Measurements from ENCODE around the gene UPK1A.

DNA sequence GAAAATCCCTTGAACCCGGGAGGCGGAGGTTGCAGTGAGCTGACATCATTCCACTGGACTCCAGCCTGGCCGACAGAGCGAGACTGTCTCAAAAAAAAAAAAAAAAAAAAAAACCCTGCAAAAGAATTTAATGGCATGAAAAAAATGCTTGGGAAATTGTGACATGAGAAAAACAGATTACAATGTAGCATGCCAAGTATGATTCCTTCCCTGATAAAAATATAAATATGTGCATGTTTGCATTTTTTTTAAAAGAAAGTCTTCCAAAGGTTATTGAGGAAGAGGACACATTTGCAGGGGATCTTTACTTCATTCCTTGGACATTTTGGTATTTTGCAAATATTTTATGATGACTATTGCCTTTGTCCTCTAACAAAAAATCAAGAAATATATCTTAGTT, 23.5 kb downstream of the UPK1A start:
- TF ChIP-seq POLR2A (IDR thresholded peaks at IDR 0.05) = no peak
- TF ChIP-seq, protein P1, sequence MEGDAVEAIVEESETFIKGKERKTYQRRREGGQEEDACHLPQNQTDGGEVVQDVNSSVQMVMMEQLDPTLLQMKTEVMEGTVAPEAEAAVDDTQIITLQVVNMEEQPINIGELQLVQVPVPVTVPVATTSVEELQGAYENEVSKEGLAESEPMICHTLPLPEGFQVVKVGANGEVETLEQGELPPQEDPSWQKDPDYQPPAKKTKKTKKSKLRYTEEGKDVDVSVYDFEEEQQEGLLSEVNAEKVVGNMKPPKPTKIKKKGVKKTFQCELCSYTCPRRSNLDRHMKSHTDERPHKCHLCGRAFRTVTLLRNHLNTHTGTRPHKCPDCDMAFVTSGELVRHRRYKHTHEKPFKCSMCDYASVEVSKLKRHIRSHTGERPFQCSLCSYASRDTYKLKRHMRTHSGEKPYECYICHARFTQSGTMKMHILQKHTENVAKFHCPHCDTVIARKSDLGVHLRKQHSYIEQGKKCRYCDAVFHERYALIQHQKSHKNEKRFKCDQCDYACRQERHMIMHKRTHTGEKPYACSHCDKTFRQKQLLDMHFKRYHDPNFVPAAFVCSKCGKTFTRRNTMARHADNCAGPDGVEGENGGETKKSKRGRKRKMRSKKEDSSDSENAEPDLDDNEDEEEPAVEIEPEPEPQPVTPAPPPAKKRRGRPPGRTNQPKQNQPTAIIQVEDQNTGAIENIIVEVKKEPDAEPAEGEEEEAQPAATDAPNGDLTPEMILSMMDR (IDR thresholded peaks at IDR 0.05) = no peak
- no peak for TF ChIP-seq EP300 (IDR thresholded peaks at IDR 0.05)

Measured in suprapubic skin (tissue), 3 donors.